ENCODE measurements around the gene CFAP45.

DNA sequence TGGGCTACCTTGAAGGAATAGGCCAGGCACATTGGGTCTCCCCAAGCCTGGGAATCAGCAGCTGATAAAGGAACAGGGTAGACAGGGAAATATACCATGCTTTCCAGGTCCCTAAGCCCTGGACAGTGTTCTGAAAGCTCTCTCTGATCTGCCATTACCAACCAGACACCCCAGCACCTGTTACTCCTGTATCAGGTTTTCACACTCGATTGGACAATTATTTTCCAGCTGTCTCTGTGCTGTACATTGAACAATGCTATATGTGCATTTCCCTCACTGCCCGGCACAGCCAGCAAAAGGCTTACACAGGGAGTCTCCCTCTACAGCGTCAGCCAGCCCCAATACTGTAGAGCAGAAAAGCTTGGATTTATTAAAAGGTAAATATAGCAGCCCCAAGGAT is 4.7 kb downstream of the CFAP45 start:
- TF ChIP-seq EZH2 (IDR thresholded peaks at IDR 0.05; ENCODE audit: borderline replicate concordance) (no peak), EZH2phosphoT487 (IDR thresholded peaks at IDR 0.05; ENCODE audit: low read depth, severe bottlenecking, unreplicated experiment) (no peak)
- TF ChIP-seq, protein P1, sequence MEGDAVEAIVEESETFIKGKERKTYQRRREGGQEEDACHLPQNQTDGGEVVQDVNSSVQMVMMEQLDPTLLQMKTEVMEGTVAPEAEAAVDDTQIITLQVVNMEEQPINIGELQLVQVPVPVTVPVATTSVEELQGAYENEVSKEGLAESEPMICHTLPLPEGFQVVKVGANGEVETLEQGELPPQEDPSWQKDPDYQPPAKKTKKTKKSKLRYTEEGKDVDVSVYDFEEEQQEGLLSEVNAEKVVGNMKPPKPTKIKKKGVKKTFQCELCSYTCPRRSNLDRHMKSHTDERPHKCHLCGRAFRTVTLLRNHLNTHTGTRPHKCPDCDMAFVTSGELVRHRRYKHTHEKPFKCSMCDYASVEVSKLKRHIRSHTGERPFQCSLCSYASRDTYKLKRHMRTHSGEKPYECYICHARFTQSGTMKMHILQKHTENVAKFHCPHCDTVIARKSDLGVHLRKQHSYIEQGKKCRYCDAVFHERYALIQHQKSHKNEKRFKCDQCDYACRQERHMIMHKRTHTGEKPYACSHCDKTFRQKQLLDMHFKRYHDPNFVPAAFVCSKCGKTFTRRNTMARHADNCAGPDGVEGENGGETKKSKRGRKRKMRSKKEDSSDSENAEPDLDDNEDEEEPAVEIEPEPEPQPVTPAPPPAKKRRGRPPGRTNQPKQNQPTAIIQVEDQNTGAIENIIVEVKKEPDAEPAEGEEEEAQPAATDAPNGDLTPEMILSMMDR (IDR thresholded peaks at IDR 0.05; ENCODE audit: poor library complexity): no peak
